CD4-positive, alpha-beta T cell treated with Interleukin-15 for 4 hours (primary cell): Measurements from ENCODE around the gene SLC24A3.

Experiments used
- DNase-seq: peaks from one replicate; pipeline ENCODE4 v3.0.0-alpha.2; 2020; ENCODE audit warnings: low spot score

The SLC24A3 gene

DNA sequence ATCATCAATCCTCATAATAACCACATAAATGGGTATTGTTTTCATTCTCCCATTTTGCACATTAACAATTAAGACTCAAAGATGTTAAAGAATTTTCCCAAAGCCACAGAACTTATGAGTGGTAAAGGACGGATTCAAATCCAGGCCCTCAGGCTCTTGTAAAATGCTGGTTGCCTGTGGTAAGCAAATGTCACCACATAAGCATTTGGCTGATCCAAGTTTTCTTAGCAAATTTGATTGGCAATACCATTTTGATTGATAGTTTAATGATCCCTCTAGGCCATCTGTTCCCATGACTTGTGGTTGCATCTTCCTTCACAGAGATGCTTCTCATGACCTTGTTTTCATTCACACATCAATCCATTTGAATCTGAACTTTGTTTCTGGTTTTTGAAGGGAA, 293.6 kb downstream of the SLC24A3 start:
- no peak for DNase-seq

- DNase-seq = no peak
Measured at GRCh38 chr20:19508449-19508848, 296.0 kb downstream of the SLC24A3 start.

DNA sequence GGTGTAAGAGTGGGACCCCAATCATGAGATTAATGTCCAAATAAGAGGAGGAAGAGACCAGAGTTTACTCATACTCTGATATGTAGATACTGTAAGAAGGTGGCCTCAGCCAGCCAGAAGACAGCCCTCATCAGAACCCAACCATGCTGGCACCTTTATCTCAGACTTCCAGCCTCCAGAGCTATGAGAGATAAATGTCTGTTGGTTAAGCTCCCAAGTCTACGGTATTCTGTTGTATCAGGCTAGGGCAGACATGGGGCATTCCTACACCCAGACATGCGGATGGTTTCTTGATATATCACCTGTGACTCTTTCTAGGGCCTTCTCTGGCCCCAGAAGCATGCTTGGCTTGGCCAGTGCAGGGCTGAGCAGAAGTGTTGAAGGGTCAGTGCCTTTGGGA, 298.2 kb downstream of the SLC24A3 start:
- DNase-seq = no peak

- DNase-seq = no peak
Measured at GRCh38 chr20:19511931-19512330, 299.5 kb downstream of the SLC24A3 start.

GRCh38 chr20:19512886-19513677, 300.6 kb downstream of the SLC24A3 start:
- no peak for DNase-seq

DNA sequence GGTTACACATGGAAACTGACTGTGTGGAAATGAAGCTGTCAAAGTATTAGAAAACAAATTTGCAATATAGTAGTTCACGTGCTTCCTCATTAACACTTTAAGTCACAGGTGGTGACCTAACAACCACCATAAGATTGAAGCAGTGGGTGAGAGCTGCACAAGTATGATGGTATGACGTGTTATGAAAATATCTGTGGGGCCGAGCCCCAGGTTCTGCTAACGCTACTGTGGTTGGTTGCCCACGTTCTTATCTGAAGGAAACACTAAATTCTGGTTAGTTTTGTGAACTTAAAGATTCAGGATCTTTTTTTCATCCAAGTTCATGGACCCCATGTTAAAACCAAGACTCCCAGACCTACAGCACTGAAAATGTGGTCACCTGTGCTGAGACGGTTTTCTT, 302.6 kb downstream of the SLC24A3 start:
- DNase-seq = no peak

- DNase-seq = no peak
Measured at GRCh38 chr20:19519466-19519865, 307.0 kb downstream of the SLC24A3 start.

- no peak for DNase-seq
Measured at GRCh38 chr20:19520261-19520660, 307.8 kb downstream of the SLC24A3 start.

DNA sequence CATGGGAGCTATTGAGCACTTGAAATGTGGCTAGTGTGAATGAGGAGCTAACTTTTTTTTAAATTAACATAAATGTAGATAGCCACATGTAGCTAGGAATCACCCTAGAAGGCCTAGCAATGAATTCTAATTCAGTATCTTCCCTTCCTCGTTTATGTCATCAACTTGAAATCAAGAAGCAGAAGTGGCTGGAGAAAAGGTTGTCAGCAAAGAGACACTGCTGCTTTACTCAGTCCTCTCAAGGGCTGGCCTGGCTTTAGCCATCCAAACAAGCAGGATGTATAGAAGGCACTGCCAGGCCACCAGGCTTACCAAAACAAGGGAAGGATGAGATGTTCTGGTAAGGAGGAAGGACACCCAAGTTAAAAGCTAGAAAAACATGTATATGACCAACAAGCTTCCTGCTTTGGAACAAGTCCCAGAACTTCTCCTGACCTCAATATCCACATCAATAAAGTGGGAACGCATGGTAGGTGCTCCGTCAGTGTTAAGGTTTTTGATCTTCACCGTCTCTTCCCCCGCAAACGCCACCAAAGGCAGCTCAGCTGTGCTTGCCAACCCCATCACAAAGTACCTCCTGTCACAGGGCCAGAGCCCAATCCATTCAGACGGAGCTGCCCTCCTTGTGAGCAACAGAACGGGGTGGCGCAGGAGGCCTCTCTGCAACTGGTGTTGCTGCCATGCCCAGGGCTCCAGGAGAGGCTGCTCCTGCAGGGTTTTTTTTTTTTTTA, 309.8 kb downstream of the SLC24A3 start:
- no peak for DNase-seq

- no peak for DNase-seq
Measured at GRCh38 chr20:19522836-19523590, 310.6 kb downstream of the SLC24A3 start.

- DNase-seq = no peak
Measured at GRCh38 chr20:19524691-19525090, 312.2 kb downstream of the SLC24A3 start.

GRCh38 chr20:19527509-19527908, 315.1 kb downstream of the SLC24A3 start:
- DNase-seq = no peak

- no peak for DNase-seq
Measured at GRCh38 chr20:19528286-19529030, 316.0 kb downstream of the SLC24A3 start.

GRCh38 chr20:19530006-19530405, 317.6 kb downstream of the SLC24A3 start:
- DNase-seq = no peak

DNA sequence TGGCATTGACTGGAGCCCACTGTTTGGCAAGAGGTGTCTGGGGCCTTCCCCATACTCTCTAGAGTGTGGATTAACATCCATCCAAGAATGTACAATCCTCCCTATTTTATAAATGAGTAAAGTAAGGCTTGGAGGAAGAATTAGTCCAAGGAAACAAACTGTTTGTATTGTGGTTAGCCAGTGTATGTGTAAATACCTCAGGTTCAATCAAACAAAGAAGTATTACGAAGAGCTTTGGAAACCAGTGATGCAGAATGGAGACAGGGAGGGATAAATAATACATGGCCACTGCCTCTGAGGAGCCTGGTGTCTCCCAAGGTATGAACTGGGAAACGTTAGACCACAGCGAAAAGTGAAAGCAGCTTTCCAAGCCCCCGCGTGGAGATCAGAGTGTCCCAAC, 319.0 kb downstream of the SLC24A3 start:
- DNase-seq = no peak

DNA sequence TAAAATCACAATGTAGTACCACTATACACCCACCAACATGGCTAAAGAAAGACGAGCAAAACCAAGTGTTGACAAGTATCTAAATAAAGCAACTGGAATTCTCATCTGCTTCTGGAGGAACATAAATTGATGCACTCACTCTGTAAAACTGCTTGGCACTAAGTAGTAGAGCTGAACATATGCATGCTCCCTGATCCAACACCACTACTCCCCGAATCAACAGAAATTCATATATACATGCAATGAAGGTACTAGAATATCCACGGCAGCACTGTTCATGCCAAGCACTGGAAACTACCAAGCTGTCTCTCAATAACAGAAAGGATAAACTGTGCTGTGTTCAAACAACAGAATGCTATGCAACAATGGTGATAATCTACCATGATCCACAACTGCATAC, 326.1 kb downstream of the SLC24A3 start:
- DNase-seq = no peak

GRCh38 chr20:19539191-19539590, 326.7 kb downstream of the SLC24A3 start:
- no peak for DNase-seq

DNA sequence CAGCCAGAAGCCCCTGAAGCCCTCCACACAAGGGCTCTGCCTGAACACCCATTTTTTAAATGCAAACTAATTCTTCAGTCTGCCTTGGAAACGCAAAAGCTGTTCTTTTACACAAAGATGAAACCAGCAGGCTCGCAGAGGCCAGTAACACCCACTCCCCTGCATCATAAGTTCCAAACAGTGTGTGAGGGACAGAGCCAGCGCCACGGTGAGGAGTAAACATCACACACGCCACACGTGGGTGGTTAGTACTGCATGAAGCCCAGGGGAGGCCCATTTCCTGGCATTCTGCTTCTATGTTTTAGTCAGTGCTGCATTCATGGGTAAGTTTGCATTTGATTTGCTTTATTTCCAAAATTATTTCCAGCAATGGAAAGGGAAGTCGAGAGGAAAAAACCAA, 327.9 kb downstream of the SLC24A3 start:
- DNase-seq = no peak

DNA sequence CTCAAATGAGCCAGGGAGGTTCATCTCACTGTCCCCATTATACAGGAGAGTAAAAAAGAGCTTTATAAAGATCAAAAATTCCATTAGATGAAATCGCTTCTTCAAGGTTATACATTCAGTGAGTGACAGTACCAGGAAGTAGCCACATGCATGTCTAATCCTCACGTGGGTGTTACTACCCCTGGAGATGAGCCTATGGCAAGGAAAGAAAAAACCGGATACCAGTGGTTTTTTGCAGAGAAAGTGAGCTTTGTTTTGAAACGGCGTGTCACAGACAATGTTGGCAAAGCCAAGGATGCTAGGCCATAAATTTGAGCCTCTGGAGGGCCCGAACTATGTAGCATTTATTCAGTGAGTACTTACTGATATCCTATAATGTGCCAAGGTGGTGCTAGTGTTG, 330.7 kb downstream of the SLC24A3 start:
- no peak for DNase-seq

- no peak for DNase-seq
Measured at GRCh38 chr20:19544684-19545083, 332.2 kb downstream of the SLC24A3 start.

- DNase-seq = no peak
Measured at GRCh38 chr20:19546648-19547047, 334.2 kb downstream of the SLC24A3 start.

- no peak for DNase-seq
Measured at GRCh38 chr20:19547547-19547946, 335.1 kb downstream of the SLC24A3 start.
